ENCODE results near the gene TRAPPC3L.

Gene TRAPPC3L

DNA sequence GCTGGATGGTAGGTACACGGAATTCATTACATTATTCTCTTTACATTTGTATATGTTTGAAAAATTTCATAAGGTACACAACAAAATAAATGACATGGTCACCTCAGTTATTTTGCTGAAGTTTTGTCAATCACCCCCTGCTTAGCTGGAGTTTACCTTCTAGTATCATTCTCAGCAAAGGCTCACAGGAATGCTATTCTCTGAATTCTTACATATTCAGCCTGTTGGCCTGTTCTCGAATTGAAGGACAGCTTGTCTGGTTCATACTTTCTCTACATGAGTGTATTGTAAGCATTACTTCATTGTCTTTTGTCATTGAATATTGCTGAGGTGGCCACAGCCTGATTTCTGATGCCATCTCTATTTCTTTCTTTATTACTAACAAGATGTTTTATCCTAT is 21.2 kb downstream of the TRAPPC3L start:
- Histone ChIP-seq H3K36me3 (replicated peaks; ENCODE audit: insufficient read depth, low read length) (no peaks in the 10 kb centered on the region), H3K27me3 (replicated peaks; ENCODE audit: insufficient read depth, low read length) (no peaks in the 10 kb centered on the region), H2AFZ (ENCODE audit: low read length) (no peak overlapping the region), H3K79me2 (ENCODE audit: low read length) (no peaks in the 10 kb centered on the region), H3F3A (ENCODE audit: insufficient read depth, low read length) (no peaks in the 10 kb centered on the region), H3K4me2 (ENCODE audit: low read depth, low read length) (no peak overlapping the region), H3K4me1 (ENCODE audit: low read length) (no peaks in the 10 kb centered on the region), H3K4me3 (ENCODE audit: low read length) (no peak overlapping the region), H3K9me2 (replicated peaks; ENCODE audit: insufficient read depth, low read length) (no peaks in the 10 kb centered on the region), H3K9me3 (replicated peaks; ENCODE audit: insufficient read depth, low read length) (no peaks in the 10 kb centered on the region), H3K27ac (ENCODE audit: low read length) (no peak overlapping the region), H4K20me1 (ENCODE audit: insufficient read depth, low read length) (no peaks in the 10 kb centered on the region), H3K9ac (ENCODE audit: low read length) (no peak overlapping the region)
- TF ChIP-seq EZH2 (optimal IDR thresholded peaks at IDR 0.05; ENCODE audit: low read depth, low read length) (no peak), EZH2phosphoT487 (IDR thresholded peaks at IDR 0.05; ENCODE audit: low read length) (no peak)
- TF ChIP-seq, protein P1, sequence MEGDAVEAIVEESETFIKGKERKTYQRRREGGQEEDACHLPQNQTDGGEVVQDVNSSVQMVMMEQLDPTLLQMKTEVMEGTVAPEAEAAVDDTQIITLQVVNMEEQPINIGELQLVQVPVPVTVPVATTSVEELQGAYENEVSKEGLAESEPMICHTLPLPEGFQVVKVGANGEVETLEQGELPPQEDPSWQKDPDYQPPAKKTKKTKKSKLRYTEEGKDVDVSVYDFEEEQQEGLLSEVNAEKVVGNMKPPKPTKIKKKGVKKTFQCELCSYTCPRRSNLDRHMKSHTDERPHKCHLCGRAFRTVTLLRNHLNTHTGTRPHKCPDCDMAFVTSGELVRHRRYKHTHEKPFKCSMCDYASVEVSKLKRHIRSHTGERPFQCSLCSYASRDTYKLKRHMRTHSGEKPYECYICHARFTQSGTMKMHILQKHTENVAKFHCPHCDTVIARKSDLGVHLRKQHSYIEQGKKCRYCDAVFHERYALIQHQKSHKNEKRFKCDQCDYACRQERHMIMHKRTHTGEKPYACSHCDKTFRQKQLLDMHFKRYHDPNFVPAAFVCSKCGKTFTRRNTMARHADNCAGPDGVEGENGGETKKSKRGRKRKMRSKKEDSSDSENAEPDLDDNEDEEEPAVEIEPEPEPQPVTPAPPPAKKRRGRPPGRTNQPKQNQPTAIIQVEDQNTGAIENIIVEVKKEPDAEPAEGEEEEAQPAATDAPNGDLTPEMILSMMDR (IDR thresholded peaks at IDR 0.05; ENCODE audit: low read length): no peak
- no peak for DNase-seq

DNA sequence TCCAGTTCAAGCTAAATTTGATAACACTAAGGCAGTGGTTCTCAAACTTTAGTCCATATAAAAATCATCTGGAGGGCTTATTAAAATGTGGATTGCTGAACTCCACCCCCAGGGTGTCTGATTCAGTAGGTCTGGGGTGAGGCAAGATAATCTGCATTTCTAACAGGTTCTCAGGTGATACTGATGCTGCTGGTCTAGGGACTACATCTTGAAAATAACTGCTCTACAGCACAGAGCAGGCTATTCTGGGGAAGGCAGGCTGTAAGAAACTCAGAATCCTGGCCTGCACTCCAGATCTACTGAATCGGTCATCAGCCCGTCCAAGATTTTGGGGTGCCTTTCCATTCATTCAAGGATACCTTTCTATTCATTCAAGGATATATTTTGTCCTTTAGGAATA is 22.6 kb downstream of the TRAPPC3L start:
- H3K9ac ChIP-seq (ENCODE audit: low read length): no peak overlapping the region
- no peak overlapping the region for H3K4me2 ChIP-seq (ENCODE audit: low read depth, low read length)
- H2AFZ ChIP-seq (ENCODE audit: low read length): no peak overlapping the region
- no peaks in the 10 kb centered on the region for H3K79me2 ChIP-seq (ENCODE audit: low read length)
- no peaks in the 10 kb centered on the region for H3K9me2 ChIP-seq (replicated peaks; ENCODE audit: insufficient read depth, low read length)
- H4K20me1 ChIP-seq (ENCODE audit: insufficient read depth, low read length): no peaks in the 10 kb centered on the region
- H3K36me3 ChIP-seq (replicated peaks; ENCODE audit: insufficient read depth, low read length): no peaks in the 10 kb centered on the region
- no peaks in the 10 kb centered on the region for H3F3A ChIP-seq (ENCODE audit: insufficient read depth, low read length)
- no peak for DNase-seq
- no peak overlapping the region for H3K4me3 ChIP-seq (ENCODE audit: low read length)
- no peaks in the 10 kb centered on the region for H3K4me1 ChIP-seq (ENCODE audit: low read length)
- no peak overlapping the region for H3K27ac ChIP-seq (ENCODE audit: low read length)
- H3K9me3 ChIP-seq (replicated peaks; ENCODE audit: insufficient read depth, low read length): no peaks in the 10 kb centered on the region
- TF ChIP-seq EZH2 (optimal IDR thresholded peaks at IDR 0.05; ENCODE audit: low read depth, low read length) (no peak), EZH2phosphoT487 (IDR thresholded peaks at IDR 0.05; ENCODE audit: low read length) (no peak)
- TF ChIP-seq, protein P1 (IDR thresholded peaks at IDR 0.05; ENCODE audit: low read length): no peak
- no peaks in the 10 kb centered on the region for H3K27me3 ChIP-seq (replicated peaks; ENCODE audit: insufficient read depth, low read length)

DNA sequence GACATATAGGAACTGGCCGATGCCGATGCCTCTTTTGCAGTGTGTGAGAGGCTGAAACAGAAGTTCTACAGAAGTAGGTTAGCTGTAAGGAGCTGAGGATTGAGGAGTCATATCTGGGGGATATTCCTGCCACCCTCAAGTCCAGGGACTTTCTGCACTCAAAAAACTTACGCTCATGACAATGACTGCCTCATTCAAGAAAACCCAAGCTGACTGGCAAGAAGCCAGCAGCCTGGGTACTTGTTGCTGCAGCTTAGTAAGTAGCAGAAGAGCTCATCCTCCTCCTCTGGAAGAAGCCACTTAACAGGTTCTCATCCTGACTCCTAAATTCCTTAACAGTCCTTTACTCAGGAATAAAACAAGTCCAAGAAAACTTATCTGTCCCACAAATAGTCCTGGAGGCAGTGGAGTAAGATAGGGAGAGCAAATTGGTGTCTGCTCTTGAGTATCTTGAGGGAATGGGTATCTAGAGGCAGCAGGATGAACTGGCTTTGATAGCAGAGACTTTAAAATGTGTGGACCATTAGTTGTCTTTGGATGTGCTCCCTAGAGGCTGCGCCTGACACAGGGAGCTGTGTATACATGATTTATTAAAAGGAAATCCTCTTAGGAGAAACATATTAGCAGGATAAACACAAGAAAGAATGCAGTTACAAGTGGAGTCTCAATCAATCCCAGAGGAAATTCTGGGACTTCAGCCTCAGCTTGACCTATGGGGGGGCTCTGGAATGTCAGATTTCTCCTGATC is 26.7 kb downstream of the TRAPPC3L start:
- Histone ChIP-seq H3K9me3 (replicated peaks; ENCODE audit: insufficient read depth, low read length) (no peaks in the 10 kb centered on the region), H3K36me3 (replicated peaks; ENCODE audit: insufficient read depth, low read length) (no peaks in the 10 kb centered on the region), H3K79me2 (ENCODE audit: low read length) (no peaks in the 10 kb centered on the region), H3K9me2 (replicated peaks; ENCODE audit: insufficient read depth, low read length) (no peaks in the 10 kb centered on the region), H3K4me2 (ENCODE audit: low read depth, low read length) (no peak overlapping the region), H3K27me3 (replicated peaks; ENCODE audit: insufficient read depth, low read length) (no peaks in the 10 kb centered on the region), H4K20me1 (ENCODE audit: insufficient read depth, low read length) (no peaks in the 10 kb centered on the region), H3K9ac (ENCODE audit: low read length) (no peak overlapping the region), H3K4me3 (ENCODE audit: low read length) (no peak overlapping the region), H2AFZ (ENCODE audit: low read length) (no peak overlapping the region), H3K4me1 (ENCODE audit: low read length) (peaks cover 4% of the 10 kb centered on the region; the same call in 1 of the 2 replicates), H3F3A (ENCODE audit: insufficient read depth, low read length) (no peaks in the 10 kb centered on the region), H3K27ac (ENCODE audit: low read length) (no peak overlapping the region)
- TF ChIP-seq EZH2phosphoT487 (IDR thresholded peaks at IDR 0.05; ENCODE audit: low read length) (no peak), EZH2 (optimal IDR thresholded peaks at IDR 0.05; ENCODE audit: low read depth, low read length) (no peak)
- TF ChIP-seq, protein P1 (IDR thresholded peaks at IDR 0.05; ENCODE audit: low read length): no peak
- no peak for DNase-seq
